Caco-2 (cell line): ENCODE results near the gene PCLAF. TPM values are rescaled to one million over a fixed set of nuclear protein-coding genes. Genes with fewer than 3 reads are reported as not detected.
"Not testable (repeated sequence)": the region's sequence is repeated elsewhere in the genome, so short reads cannot be mapped to it uniquely, and the experiment has no call there.

ENCODE experiments used
- BruUV-seq: library from RNA; stranded (reverse); fragments of 400-500 nt; replicated peaks from 2 replicates; lab custom pipeline; 2021; lab: Mats Ljungman, UMichigan
- CTCF ChIA-PET: fragments of 300-600 bp; sonication (Branson Sonifier 250); formaldehyde crosslinking; loops from one replicate; lab custom pipeline; 2022; ENCODE audit warnings: antibody characterized with exemption; lab: Charles Lee
- POLR2A ChIA-PET: fragments of 300-600 bp; sonication (Branson Sonifier 250); formaldehyde crosslinking; loops from one replicate; lab custom pipeline; 2022; ENCODE audit warnings: antibody characterized with exemption; lab: Charles Lee
- DNase-seq, 2 experiments: peaks; one replicate each; pipeline versions ENCODE4 v3.0.0 to v3.0.0-alpha.2; 2020 to 2022
- H3K27me3 ChIP-seq: replicated peaks from 2 replicates; pipeline ENCODE4 v1.6.0; 2011; ENCODE audit warnings: low read length; ENCODE audit not compliant: control insufficient read depth, insufficient read depth
- H3K36me3 ChIP-seq: 2 replicates; pipeline ENCODE4 v1.5.1; 2011; ENCODE audit warnings: low read length; ENCODE audit not compliant: control insufficient read depth, insufficient read depth
- H3K4me1 ChIP-seq: fragments of 250-450 bp; sonication (Bioruptor Pico); 2 replicates; pipeline ENCODE4 v1.5.1; 2020; ENCODE audit warnings: mild to moderate bottlenecking
- H3K4me3 ChIP-seq: 2 replicates; pipeline ENCODE4 v1.5.1; 2011; ENCODE audit warnings: low read depth, mild to moderate bottlenecking, control low read depth, low read length
- H3K9me3 ChIP-seq: fragments of 250-450 bp; sonication (Bioruptor Pico); 2 replicates; pipeline ENCODE4 v1.5.1; 2020; ENCODE audit warnings: mild to moderate bottlenecking, moderate library complexity
- H3K27ac Mint-ChIP-seq: one replicate; pipeline ENCODE4 v1.8.0; 2022; ENCODE audit warnings: mixed read lengths; ENCODE audit not compliant: unreplicated experiment
- H3K27me3 Mint-ChIP-seq: one replicate; pipeline ENCODE4 v1.8.0; 2022; ENCODE audit warnings: mixed read lengths; ENCODE audit not compliant: insufficient read depth, unreplicated experiment
- H3K36me3 Mint-ChIP-seq: one replicate; pipeline ENCODE4 v1.8.0; 2022; ENCODE audit warnings: mild to moderate bottlenecking, mixed read lengths; ENCODE audit not compliant: insufficient read depth, unreplicated experiment
- H3K4me1 Mint-ChIP-seq: one replicate; pipeline ENCODE4 v1.8.0; 2022; ENCODE audit warnings: low read depth, mixed read lengths; ENCODE audit not compliant: unreplicated experiment
- H3K4me3 Mint-ChIP-seq: one replicate; pipeline ENCODE4 v1.8.0; 2022; ENCODE audit warnings: mild to moderate bottlenecking, moderate library complexity, mixed read lengths; ENCODE audit not compliant: unreplicated experiment
- H3K9me3 Mint-ChIP-seq: one replicate; pipeline ENCODE4 v1.8.0; 2022; ENCODE audit warnings: mixed read lengths; ENCODE audit not compliant: unreplicated experiment
- intact Hi-C: fragments of 100-400 bp; cut with micrococcal nuclease; formaldehyde crosslinking; loops from one replicate; pipeline ENCODE4 v1.10.0; 2022; ENCODE audit not compliant: unreplicated experiment
- total RNA-seq: library from RNA; stranded (reverse); gene quantifications from 2 replicates; pipeline ENCODE4 v1.2.3, GENCODE V29; 2022
- TF ChIP-seq, protein P1 (sequence below), 2 experiments: fragments of 200-600 bp in 1 of 2; IDR thresholded peaks; 1 replicate in 1 of 2; 2 replicates in 1 of 2; pipeline versions ENCODE4 v1.5.1 to v1.8.0; 2011 to 2022; ENCODE audit warnings: antibody characterized with exemption in 1 of 2, control low read depth in 1 of 2, inconsistent platforms in 1 of 2, low read depth in 1 of 2, low read length in 1 of 2, mild to moderate bottlenecking in 1 of 2, moderate library complexity in 1 of 2; ENCODE audit not compliant: insufficient read depth in 1 of 2, severe bottlenecking in 1 of 2, unreplicated experiment in 1 of 2

The PCLAF gene
- total RNA-seq, 1 experiment from 2014 or later = 93.7 TPM

DNA sequence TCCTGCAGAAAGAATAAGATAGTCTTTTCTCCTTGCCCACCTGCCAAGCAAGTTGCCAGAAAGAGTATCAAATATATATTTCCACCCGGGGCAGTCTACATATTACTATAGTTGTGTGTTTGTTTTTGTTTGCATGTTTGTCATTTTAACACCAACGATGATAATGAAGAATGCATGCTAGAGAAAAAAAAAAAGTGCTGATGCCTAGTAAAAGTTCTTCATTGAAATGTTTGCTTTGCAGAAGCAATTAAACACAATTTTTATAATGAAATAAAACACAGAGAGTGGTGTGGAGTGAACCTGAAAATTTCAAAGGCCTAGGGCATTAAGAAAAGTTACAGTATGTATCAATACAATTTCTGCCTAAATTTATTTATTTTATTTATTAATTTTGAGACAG is 2.5 kb upstream of the PCLAF start:
- CTCF ChIA-PET = no interaction called here
- Mint-ChIP-seq H3K27ac (no peak overlapping the region), H3K36me3 (peaks cover 22% of the 10 kb centered on the region), H3K4me3 (no peak overlapping the region), H3K27me3 (no peaks in the 10 kb centered on the region), H3K9me3 (no peaks in the 10 kb centered on the region), H3K4me1 (peaks cover 8% of the 10 kb centered on the region)
- BruUV-seq = no TSS peak
- Histone ChIP-seq H3K36me3 (no peaks in the 10 kb centered on the region), H3K4me3 (no peak overlapping the region), H3K27me3 (no peaks in the 10 kb centered on the region), H3K4me1 (peaks cover 5% of the 10 kb centered on the region; the same call in 1 of the 2 replicates), H3K9me3 (no peaks in the 10 kb centered on the region)
- POLR2A ChIA-PET = no interaction called here
- intact Hi-C loops = no loop called here
- TF ChIP-seq, protein P1, sequence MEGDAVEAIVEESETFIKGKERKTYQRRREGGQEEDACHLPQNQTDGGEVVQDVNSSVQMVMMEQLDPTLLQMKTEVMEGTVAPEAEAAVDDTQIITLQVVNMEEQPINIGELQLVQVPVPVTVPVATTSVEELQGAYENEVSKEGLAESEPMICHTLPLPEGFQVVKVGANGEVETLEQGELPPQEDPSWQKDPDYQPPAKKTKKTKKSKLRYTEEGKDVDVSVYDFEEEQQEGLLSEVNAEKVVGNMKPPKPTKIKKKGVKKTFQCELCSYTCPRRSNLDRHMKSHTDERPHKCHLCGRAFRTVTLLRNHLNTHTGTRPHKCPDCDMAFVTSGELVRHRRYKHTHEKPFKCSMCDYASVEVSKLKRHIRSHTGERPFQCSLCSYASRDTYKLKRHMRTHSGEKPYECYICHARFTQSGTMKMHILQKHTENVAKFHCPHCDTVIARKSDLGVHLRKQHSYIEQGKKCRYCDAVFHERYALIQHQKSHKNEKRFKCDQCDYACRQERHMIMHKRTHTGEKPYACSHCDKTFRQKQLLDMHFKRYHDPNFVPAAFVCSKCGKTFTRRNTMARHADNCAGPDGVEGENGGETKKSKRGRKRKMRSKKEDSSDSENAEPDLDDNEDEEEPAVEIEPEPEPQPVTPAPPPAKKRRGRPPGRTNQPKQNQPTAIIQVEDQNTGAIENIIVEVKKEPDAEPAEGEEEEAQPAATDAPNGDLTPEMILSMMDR (IDR thresholded peaks at IDR 0.05; ENCODE audit: insufficient read depth in 1 of 2, low read depth in 1 of 2, low read length in 1 of 2, severe bottlenecking in 1 of 2, unreplicated experiment in 1 of 2) = no peak
- no peak for DNase-seq

DNA sequence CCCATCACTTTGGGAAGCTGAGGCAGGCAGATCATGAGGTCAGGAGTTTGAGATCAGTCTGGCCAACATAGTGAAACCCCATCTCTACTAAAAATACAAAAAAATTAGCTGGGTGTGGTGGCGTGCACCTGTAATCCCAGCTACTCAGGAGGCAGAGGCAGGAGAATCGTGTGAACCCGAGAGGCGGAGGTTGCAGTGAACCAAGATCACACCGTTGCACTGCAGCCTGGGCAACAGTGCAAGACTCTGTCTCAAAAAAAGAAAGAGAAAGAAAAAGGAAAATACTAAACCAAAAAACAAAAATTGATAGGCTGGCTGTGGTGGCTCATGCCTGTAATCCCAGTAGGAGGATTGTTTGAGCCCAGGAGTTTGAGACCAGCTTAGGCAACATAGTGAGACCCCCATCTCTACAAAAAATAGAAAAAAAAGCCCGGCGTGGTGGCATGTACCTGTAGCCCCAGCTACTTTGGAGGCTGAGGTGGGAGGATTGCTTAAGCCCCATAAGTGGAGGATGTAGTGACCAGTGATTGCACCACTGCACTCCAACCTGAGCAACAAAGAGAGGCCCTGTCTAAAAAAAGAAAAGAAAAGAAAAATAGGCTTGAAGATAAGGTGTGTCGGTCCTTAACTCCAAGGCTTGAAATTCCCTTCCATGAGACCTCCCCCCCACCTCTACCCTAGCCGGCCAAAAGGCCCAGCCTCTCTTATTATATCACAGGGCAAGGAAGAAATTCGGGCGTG is 941 bp downstream of the PCLAF start:
- H3K9me3 Mint-ChIP-seq, H3K4me1 Mint-ChIP-seq, H3K36me3 ChIP-seq, DNase-seq, H3K4me1 ChIP-seq, intact Hi-C loops, BruUV-seq, H3K9me3 ChIP-seq, H3K27me3 Mint-ChIP-seq, H3K27me3 ChIP-seq: not testable (repeated sequence)
- CTCF ChIA-PET = interaction anchor here (0.5 kb wide), 1 partner anchor 16 kb away, joined by 8 read pairs; no protein-coding TSS in a partner anchor
- peak overlapping the region; percentile 50 for H3K4me3 ChIP-seq
- Mint-ChIP-seq H3K4me3 (peak overlapping the region; percentile 90), H3K27ac (peak overlapping the region; percentile 95), H3K36me3 (peaks cover 41% of the 10 kb centered on the region)
- POLR2A ChIA-PET = interaction anchor here (0.6 kb wide), 1 partner anchor 132 kb away, joined by 3 read pairs; no protein-coding TSS in a partner anchor

DNA sequence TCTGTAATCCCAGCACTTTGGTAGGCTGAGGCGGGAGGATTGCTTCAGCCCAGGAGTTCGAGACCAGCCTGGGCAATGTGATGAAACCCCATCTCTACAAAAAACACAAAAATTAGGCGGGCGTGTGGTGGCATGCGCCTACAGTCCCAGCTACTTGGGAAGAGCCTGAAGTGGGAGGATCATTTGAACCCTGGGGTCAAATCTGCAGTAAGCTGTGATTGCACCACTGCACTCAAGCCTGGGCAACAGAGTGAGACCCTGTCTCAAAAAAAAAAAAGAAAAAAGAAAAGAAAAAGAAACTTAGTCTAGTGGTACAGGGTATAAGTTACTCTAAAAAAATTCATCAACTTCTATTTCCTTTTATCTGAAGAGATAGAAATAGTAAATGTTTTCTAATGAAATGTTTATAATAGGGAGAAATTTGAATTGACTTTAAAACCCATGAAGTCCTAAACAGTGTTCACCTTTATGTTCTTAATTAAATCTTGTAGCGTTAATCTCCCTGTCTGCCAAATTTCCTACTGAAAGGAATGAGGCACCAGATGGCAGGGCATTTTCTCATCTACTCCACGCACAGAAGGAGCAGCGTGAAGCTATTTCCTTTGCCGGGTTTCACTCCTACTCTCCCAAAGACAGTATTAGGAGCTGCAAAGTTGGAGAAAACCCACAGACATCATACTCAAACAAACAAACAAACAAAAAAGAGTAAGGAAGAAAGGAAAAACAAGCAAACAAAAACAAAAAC is 1.9 kb downstream of the PCLAF start:
- CTCF ChIA-PET = interaction anchor here (0.5 kb wide), 1 partner anchor 17 kb away, joined by 8 read pairs; no protein-coding TSS in a partner anchor
- Mint-ChIP-seq H3K9me3 (no peaks in the 10 kb centered on the region), H3K36me3 (peaks cover 46% of the 10 kb centered on the region), H3K4me3 (peak overlapping the region; percentile 90), H3K27me3 (no peaks in the 10 kb centered on the region), H3K27ac (peak overlapping the region; percentile 95), H3K4me1 (peaks cover 6% of the 10 kb centered on the region)
- TF ChIP-seq, protein P1 (IDR thresholded peaks at IDR 0.05; ENCODE audit: insufficient read depth in 1 of 2, low read depth in 1 of 2, low read length in 1 of 2, severe bottlenecking in 1 of 2, unreplicated experiment in 1 of 2) = no peak
- Histone ChIP-seq H3K27me3 (no peaks in the 10 kb centered on the region), H3K9me3 (no peaks in the 10 kb centered on the region), H3K36me3 (no peaks in the 10 kb centered on the region), H3K4me1 (no peaks in the 10 kb centered on the region; the same call in none of the 2 replicates), H3K4me3 (no peak overlapping the region)
- no peak for DNase-seq
- POLR2A ChIA-PET = no interaction called here
- BruUV-seq = no TSS peak
- intact Hi-C loops = no loop called here
